WERI-Rb-1 (cell line): Measurements from ENCODE around the gene TACR2.

Experiments used
- DNase-seq: peaks from one replicate; pipeline ENCODE4 v3.0.0-alpha.2; 2020
- H3K27ac ChIP-seq: fragments of 250-450 bp; sonication (Bioruptor Pico); 2 replicates; pipeline ENCODE4 v1.5.1; 2020; ENCODE audit warnings: mild to moderate bottlenecking, moderate library complexity
- H3K27me3 ChIP-seq: fragments of 250-450 bp; sonication (Bioruptor Pico); 2 replicates; pipeline ENCODE4 v1.5.1; 2021; ENCODE audit warnings: mild to moderate bottlenecking, low read depth, moderate library complexity; ENCODE audit not compliant: insufficient read depth, severe bottlenecking
- H3K36me3 ChIP-seq: fragments of 250-450 bp; sonication (Bioruptor Pico); 2 replicates; pipeline ENCODE4 v1.5.1; 2020; ENCODE audit warnings: mild to moderate bottlenecking, moderate library complexity
- H3K4me3 ChIP-seq: 2 replicates; pipeline ENCODE4 v1.5.1; 2011; ENCODE audit warnings: low read depth, mild to moderate bottlenecking, control low read depth, low read length
- H3K9me3 ChIP-seq: fragments of 250-450 bp; sonication (Bioruptor Pico); 2 replicates; pipeline ENCODE4 v1.5.1; 2021; ENCODE audit warnings: mild to moderate bottlenecking, moderate library complexity; ENCODE audit not compliant: severe bottlenecking
- CTCF ChIP-seq: IDR thresholded peaks from 2 replicates; pipeline ENCODE4 v1.5.1; 2011; ENCODE audit warnings: low read depth, mild to moderate bottlenecking, control low read depth, inconsistent platforms, low read length

Gene TACR2

GRCh38 chr10:69463886-69464285 is 47.2 kb upstream of the TACR2 start:
- TF ChIP-seq CTCF: no peak
- H3K27ac ChIP-seq: no peak overlapping the region
- H3K36me3 ChIP-seq: no peaks in the 10 kb centered on the region; the same call in 1 of the 2 replicates
- H3K9me3 ChIP-seq: no peaks in the 10 kb centered on the region
- no peak overlapping the region for H3K4me3 ChIP-seq
- no peaks in the 10 kb centered on the region for H3K27me3 ChIP-seq
- no peak for DNase-seq

DNA sequence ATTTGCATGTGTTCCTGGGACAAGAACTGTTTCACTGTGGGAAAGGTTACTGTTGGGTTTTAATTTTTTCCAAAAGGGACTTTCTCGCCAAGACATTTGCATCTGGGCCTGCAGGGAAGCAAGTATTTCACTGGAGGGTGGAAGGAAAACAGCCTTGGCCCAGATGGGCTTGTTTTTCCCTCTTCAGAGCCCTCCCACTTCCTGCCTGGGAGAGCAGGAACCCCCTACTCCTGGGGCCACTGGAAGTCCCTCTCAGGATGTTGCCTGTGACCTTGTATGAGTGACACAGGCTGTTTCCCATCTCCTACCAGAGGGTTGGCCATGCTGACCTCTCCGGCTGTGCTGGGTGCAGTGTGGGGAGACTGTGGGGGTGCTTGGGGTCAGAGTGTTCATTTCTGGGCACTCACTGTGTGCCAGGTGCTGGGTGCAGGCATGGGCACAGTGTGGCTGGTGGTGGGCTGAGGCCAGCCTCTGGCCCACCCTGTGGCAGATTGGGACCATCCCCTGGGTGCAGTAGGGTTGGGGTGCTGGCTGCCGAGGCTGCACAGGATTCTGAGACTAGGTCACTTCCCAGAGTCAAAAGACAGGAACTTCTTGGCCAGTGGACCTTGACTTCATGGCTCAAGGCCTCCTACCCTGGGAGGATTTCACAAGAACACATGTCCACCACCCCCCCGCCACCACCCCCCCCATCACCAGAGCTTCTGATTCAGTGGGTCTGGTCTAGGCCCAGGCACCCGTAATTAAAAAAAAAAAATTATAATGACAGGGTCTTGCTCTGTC is 44.7 kb upstream of the TACR2 start:
- Histone ChIP-seq H3K27me3 (no peaks in the 10 kb centered on the region), H3K9me3 (no peaks in the 10 kb centered on the region), H3K27ac (no peak overlapping the region), H3K36me3 (no peaks in the 10 kb centered on the region; the same call in 1 of the 2 replicates), H3K4me3 (no peak overlapping the region)
- TF ChIP-seq CTCF: no peak
- DNase-seq: no peak

DNA sequence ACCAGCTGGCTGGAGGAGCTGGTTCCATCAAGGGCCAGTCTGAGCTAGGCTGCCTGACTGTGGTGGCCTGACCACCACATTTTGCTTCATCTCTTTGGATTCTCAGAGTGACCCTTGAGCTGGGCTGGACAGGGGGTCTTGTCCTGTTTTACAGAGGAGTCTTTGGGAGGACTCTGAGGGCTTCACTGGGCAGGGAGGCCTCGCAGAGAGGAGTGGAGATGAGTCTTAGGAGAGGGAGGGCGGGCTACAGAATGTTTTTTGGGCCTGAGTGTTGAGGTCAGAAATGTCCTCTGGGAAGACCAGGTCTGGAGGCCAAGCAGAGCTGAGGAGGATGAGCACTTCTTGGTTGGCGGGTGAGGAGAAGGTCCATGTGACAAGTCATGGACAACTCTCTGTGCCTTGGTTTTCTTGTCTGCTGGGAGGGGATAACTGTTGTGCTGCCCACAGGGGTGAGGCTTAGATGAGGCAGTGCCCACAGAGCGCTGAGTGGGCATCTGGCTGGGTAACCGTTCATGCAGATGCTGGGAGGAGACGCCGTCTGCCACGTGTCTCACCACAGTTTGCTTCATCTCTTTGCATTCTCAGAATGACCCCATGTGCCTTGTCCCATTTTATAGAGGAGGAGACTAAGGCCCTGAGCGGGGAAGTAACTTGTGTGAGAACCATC is 44.0 kb upstream of the TACR2 start:
- no peak for DNase-seq
- no peaks in the 10 kb centered on the region for H3K27me3 ChIP-seq
- H3K36me3 ChIP-seq: no peaks in the 10 kb centered on the region; the same call in 1 of the 2 replicates
- no peak for TF ChIP-seq CTCF
- no peak overlapping the region for H3K4me3 ChIP-seq
- H3K9me3 ChIP-seq: no peaks in the 10 kb centered on the region
- H3K27ac ChIP-seq: no peak overlapping the region

GRCh38 chr10:69459893-69460575 is 43.3 kb upstream of the TACR2 start:
- Histone ChIP-seq H3K4me3 (no peak overlapping the region), H3K36me3 (no peaks in the 10 kb centered on the region; the same call in 1 of the 2 replicates), H3K27me3 (no peaks in the 10 kb centered on the region), H3K9me3 (no peaks in the 10 kb centered on the region), H3K27ac (no peak overlapping the region)
- no peak for TF ChIP-seq CTCF
- peak; percentile 27 for DNase-seq

DNA sequence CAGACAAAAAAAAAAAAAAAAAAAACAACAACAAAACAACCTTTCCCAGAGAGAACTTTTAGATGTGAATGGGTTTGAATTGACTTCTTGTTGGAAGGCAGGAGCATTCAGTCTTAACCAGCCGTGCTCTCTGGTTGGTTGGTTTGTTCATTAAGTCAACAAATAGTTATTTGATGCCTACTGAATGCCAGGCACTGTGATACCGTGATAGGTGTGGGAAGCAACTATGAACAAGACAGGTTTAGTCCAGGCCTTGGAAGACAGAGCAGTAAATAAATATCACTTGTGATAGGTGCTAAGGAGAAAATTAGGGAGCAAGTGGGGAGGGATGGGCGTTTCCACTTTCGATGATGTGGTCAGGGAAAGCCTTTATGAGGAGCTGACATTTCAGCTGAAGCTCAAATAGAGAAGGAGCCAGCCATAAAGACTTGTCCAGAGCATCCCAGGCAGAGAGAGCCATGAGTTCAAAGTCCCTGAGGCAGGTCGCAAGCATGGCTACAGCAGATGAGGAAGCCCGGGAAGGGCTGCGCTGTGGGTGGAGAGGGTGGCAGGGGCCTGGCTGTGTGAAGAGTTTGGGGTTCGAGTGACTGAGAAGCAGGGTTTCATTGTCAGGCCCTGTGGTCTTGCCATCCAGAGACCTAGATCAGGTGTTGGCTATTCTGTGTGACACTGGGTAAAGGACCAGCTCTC is 42.5 kb upstream of the TACR2 start:
- no peak overlapping the region; the same call in 1 of the 2 replicates for H3K27ac ChIP-seq

More for the DNA sequence above, 42.5 kb upstream of the TACR2 start:
- Histone ChIP-seq H3K9me3 (no peaks in the 10 kb centered on the region), H3K36me3 (no peaks in the 10 kb centered on the region; the same call in 1 of the 2 replicates), H3K27me3 (no peaks in the 10 kb centered on the region), H3K4me3 (no peak overlapping the region)
- no peak for TF ChIP-seq CTCF
- DNase-seq: no peak
